Measurements from ENCODE around the gene ERMN.
"Not testable (repeated sequence)": the region's sequence is repeated elsewhere in the genome, so short reads cannot be mapped to it uniquely, and the experiment has no call there.

The ERMN gene, protein sequence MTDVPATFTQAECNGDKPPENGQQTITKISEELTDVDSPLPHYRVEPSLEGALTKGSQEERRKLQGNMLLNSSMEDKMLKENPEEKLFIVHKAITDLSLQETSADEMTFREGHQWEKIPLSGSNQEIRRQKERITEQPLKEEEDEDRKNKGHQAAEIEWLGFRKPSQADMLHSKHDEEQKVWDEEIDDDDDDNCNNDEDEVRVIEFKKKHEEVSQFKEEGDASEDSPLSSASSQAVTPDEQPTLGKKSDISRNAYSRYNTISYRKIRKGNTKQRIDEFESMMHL

DNA sequence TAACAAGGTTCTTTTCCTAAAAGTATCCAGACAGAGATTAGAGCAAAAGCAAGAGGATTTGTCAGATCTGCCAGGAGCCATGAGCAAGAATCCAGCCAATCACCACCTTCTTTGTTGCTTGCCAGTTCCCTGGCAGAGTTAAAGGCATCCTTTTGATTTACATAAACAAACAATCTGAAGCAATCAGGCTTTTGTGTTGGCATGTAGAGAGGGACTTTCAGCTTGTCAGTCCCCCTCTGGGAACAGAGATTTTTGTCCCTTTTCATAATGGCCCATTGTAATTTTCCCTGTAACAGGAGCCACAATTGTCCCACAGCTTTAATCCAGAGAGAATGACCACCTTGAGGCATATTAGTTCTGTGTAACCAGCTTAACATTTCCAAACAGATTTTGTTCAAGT is at the start of gene ERMN:
TSS of gene ERMN (minus strand) at position 39 of the 400 bp plus-strand sequence. CDS start 182 bp downstream, outside the sequence.
- no peak for DNase-seq

DNA sequence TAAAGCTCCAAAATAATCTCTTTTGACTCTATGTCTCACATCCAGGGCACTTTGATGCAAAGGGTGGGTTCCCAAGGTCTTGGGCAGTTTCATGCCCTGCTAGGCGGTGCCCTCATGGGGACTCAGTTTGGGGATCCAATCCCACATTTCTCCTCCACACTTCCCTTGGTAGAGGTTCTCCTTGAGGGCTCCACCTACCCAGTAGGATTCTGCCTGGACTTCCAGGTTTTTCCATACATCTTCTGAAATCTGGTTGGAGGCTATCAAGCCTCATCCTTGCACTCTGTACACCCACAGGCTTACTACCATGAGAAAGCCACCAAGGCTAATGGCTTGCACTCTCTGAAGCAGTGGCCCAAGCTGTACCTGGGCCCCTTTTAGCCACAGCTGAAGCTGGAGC is 49.8 kb upstream of the ERMN start:
- no peak for DNase-seq

DNA sequence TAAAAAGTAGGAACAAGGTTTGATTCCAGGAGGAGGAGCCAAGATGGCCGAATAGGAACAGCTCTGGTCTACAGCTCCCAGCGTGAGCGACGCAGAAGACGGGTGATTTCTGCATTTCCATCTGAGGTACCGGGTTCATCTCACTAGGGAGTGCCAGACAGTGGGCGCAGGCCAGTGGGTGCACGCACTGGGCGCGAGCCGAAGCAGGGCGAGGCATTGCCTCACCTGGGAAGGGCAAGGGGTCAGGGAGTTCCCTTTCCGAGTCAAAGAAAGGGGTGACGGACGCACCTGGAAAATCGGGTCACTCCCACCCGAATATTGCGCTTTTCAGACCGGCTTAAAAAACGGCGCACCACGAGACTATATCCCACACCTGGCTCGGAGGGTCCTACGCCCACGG is 42.9 kb upstream of the ERMN start:
- DNase-seq: not testable (repeated sequence)

DNA sequence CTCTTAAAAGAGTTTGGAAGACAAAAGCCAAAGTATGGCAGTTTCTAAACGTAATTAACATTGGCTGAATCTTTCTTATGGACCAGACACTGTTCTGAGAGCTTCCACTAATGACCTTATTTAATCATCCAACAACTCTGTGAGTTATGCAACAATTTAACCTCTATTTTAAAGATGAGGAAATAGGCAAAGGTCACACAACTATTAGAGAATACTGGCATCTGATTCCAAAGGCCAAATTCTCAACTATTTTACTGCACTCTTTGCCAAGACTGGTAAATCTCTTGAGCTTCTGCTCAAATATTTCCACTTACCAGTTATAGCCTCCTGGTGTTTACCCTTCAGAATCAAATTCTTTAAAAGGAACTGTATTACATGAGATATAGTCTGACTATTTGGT is 42.1 kb upstream of the ERMN start:
- no peak for DNase-seq

DNA sequence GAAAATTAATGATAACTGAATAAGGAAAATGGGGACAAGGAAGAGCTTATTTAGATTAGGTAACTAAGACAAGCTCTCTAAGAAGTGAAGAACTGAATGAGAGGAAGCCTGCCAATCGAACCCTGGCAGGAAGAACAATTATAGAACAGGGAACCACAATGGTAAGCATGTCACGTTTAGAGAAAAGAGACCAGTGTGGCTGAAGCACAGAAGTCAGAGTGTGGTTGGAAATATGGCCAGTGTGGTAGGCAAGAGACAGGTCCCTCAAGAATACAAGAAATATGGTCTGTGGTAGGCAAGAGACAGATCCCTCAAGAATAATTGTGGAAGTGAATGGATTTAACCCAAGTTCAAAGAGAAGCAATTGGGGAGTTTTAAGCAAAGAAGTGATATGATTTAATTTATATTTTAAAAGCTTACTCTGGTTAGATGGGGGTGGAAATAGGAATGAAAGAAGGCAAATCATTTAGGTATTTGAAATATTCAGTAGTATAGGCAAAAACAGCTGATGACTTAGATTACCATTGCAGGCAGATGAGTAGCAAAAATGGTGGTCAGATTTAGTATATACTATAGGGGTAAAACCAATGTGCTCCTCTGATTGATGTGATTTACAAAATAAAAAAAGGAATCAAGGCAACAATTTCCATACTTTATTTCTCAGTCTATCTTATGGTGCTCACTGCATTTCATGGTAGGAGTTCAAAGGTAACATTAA is 38.8 kb upstream of the ERMN start:
- DNase-seq: no peak

DNA sequence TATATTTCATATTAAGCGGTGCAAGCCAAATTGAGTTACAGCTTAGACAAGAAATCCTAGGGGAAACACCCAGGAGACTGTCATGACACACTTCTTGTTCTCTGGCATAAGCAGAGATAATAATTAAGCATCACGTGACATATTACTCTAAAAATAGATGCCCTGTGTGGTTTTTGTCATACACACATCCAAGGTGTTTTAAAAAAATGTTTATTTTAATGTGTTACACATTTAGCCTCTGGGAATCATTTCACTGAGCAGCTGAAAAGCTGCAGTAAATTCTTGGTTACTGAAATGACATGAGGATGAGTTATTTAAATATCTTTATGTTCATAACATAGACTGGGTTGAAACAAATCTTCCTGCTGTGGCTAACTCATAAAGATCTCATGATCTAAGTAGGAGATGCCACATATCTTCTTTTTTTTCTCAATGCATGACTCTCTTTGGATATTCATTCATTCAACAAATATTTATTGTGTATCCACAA is 38.0 kb upstream of the ERMN start:
- DNase-seq: peak in 1 of 2 donors; percentile 32

DNA sequence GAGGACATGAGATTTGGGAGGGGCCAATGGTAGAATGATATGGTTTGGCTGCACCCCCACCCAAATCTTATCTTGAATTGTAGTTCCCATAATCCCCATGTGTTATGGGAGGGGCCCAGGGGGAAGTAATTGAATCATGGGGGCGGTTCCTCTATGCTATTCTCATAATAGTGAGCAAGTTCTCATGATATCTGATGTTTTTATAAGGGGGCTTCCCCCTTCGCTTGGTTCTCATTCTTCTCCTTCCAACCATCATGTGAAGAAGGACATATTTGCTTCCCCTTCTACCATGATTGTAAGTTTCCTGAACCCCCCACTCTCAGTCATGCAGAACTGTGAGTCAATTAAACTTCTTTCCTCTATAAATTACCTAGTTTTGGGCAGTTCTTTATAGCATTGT is 37.0 kb upstream of the ERMN start:
- DNase-seq: no peak

DNA sequence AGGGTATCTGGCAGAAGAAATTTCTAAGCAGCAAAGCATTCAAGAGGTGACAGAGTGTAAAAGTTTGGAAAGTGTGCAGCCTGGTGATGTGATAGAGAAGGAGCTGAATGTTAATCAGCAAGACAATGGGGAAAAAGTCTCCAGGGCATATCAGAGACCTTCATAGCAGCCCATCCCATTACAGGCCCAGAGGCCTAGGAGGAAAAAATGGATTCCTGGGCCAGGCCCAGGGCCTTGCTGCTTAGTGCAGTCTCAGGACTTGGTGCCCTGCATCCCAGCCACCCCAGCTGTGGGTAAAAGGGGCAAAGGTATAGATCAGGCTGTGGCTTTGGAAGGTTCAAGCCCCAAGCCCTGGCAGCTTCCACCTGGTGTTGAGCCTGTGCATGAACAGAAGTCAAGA is 35.9 kb upstream of the ERMN start:
- no peak for DNase-seq

DNA sequence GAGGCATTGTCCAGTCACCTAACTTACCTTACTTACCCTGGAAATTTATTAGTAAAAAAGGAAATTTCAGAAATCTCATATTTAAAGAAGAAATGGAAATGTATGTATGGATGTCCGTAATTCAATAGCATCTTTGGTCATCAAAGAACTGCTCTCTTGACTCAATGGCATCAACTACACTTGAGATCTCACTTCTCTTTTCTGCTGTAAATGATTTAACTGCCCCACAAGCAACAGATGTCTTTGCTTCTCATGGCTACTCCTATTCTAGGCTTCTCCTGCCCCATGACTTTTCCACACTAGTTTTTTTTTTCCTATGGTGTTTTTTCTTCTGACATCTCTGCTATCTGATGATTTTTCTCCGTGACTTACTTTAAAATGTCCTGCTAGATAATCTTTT is 34.0 kb upstream of the ERMN start:
- DNase-seq: no peak

DNA sequence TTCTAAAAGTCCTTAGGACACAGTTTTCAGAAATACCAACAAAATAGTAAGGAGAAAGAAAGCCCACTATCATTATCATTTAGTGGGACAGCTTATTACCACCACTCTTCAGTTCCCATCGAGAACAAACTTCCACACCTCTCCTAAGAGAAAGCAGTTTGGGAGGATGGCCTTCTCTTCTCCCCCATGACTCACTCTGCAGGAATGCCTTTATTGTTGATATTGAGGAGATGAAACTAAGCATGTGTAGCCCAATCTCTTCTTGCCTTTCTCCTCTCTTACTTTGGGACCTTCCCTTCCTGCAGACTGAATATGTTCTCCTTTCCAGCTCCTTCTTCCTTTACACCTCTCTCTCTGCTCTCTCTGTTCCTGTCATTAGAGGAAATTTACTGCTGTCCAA is 30.0 kb upstream of the ERMN start:
- DNase-seq: no peak

DNA sequence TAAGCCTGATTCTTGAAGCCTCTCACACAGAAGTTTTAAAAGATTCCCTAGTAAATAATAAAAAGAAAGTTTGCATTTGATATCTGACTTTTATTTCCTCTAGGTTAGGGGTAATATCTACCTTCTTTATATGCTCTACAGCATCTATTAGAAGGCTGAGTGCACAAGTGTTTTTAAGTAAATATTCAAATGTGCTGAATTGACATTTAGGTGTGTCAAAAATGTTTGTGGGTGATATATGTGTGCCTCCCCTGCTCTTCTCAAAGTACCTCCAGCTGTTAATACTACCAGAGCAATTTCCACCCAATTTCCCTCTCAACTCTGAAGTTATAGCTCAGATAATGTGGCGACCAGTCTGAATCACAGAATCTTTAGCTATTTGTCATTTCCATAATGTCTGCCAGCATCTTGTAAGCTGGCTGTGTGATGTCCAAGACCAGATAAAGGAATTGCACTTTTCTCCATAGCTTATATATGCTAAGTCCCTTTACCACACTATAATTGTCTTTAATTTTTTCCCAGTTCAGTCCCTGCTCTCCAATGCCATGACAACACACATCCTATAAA is 24.4 kb upstream of the ERMN start:
- no peak for DNase-seq

DNA sequence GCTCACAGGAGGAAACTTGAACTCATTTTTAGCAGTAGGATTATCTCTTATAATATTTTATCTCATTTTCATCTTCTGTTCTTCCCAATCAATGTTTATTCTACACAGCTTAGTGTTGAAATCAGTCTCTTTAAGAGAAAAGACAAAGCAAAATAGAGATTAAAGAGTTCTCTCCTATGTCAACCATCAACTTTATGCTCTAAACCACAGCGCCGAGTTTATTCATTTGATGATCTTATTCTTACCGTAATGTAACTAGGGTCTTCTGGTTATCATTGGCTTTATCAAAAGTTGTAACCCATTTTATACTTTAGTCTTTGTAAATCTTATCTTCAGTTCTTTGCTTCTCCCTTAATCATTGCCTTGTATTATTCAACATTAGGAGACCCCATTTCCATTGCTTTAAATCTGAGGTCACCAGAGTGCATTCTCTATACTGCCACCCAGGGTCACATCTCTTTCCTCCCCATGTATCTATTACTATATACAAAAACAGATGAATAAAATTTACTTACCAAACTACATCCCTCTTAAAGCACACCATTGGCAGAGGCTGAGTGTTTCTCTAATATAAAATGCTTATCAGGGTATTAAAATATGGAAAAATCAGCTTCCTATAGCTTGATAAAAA is 22.8 kb upstream of the ERMN start:
- no peak for DNase-seq

DNA sequence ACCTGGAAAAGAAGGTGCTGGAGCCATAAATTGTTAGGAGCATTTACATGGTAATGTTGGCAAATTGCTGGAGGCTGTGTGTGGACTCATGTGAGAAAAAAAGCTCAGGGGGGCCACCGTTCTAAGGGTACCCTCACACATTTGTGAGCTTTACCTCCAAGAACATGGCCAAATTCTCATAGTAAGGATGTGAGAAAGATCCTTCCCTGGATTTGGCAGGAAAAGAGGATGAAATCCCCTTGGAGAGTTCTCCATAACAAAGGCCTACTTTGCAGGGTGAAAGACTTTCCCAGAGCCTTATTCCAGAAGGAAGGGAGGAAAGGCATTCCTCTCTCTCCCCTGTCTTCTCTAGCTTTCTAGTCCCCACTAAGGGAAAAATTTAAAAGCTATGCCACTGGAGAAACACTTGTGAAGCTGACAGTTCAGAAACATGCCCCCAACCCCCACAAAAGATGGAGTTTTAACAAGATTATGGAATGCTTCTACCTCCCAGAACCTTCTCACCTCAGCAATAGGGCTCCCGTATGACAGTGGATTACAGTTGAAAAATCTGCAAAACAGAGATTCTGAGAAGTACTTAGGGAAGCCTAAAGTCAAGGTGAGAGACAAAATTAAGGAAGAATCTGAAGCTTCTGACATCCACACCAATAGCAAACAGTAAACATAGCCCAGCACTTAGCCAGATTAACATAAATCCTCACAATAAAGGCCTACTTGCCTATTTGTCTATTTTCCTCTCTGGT is 20.2 kb upstream of the ERMN start:
- DNase-seq: no peak

DNA sequence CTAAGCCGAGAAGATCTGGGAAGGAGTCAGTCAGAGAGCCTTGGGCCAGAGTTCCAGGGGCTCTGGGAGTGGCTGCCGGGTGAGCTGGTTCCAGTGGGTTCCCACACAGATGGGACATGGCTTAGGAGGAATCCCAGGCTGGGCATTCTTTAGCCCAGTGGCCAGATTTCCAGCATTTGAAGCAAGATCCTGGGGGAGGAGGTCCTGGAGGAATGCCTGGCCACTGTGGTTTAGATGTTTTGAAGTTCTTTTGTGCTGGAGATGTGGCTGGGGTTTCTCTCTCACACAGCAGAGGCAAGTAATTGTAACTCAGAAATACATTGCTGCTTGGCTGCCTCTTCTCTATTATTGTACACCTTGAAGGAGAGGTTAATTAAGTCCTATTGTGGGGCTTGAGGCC is 15.8 kb upstream of the ERMN start:
- DNase-seq: not testable (repeated sequence)

DNA sequence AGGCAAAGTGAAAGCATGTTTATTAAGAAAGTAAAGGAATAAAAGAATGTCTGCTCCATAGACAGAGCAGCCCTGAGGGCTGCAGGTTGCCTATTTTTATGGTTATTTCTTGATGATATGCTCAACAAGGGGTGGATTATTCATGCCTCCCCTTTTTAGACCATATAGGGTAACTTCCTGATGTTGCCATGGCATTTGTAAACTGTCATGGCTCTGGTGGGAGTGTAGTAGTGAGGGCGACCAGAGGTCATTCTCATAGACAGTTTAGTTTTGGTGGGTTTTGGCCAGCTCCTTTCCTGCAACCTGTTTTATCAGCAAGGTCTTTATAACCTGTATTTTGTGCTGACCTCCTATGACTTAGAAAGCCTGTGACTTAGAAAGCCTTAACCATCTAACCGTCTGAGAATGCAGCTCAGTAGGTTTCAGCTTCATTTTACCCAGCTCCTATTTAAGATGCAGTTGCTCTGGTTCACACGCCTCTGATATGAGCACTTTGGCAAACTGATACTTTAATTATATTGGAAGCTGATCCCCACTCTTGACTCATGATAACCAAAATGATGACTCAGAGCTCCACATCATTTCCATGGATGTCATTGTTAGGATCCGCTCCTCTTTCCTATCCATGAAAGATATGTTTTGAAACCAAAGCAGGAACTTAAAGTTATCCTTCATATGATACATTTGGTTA is 14.5 kb upstream of the ERMN start:
- DNase-seq: no peak

DNA sequence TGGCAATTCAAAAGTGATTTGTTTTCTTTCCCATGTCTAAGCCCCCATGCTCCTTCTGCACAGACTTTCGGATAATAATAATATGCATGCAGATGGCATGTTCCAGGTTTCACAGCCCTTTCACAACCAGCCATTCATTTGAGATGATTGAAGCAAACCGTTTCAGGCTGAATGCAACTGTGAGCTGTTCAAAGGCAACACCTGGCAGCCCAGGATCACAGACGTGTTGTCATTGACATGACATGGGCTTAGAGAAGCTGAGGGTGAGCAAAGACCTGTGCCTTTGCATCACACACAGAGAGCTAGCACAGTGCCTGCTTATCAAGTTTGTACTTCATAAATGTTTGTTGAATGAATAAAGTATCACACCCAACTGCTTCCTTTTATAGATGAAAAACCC is 12.4 kb upstream of the ERMN start:
- no peak for DNase-seq

DNA sequence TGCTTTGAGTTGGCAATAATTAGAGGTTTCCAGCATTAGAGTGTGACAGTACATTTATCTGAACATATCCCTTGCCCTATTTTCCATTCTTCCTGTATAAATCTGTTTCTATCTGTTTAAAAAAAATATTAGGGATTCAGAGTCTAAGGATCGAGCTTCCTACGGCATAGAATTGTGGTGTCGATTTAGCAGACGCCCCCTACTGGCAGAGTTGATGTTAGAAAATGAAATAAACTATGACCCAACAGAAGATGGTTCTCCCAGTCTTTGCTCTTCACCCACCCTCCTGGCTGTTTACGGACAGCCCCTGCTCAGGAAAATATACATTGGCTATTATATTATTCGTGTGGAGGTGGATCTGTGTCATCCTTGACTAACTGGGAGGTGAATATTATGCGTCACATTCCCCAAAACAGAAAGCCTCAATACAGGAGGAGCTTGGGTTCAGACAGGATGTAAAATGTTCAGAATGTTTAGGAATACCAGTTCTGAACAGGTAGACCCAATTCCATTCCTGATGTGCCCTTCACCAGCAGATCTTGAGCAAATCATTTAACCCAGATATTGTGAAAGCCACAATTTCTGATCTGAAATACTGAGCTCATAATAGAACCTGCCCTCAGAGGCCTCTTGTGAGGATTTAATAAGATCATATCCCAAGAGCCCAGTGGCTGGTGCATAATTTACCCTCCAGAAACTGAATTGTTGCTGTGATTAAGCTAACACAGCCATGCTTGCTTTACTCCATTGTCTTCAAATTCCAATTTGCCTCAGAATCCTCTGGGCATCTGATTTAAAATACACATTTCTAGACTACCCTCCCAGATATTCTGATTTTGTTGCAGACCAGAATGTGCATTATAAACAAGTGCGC is 10.8 kb upstream of the ERMN start:
- DNase-seq: peak; percentile 21 to 67

DNA sequence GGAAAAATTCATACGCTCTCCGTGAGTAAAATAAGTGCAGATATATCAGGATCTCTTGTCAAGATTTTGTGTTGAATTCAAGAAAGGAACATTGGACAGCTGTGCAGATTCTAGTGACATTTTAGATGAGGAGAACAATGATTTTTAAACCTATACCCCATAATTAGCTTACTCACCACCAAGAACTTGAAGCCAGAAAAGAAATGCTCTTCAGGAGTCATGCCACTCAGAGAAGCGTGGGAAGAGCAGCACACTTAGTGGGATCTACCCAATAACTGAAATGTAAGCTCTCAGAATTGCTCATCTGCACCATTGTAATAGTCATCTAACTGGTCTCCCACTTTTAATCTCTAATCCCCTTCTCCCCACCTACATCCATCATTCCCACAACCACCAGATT is 9.2 kb upstream of the ERMN start:
- DNase-seq: no peak

DNA sequence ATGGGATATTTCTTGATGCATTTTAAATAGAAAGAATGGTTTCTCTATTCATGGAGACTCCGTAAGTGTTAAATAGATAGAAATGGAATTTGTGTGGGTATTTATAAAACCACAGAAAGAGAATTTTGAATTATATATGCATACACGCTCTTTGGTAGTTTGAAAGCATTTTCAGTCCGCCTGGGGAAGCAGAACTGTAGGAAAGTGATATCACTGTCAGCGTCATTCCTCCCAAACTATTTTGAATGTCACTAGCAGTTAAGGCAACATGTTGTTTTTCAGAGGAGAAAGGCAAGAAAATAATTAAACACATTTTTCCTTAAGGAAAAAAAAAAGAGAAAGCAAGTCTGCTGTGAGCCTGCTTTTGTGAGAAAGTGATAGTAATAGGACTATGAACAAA is 8.7 kb upstream of the ERMN start:
- no peak for DNase-seq

DNA sequence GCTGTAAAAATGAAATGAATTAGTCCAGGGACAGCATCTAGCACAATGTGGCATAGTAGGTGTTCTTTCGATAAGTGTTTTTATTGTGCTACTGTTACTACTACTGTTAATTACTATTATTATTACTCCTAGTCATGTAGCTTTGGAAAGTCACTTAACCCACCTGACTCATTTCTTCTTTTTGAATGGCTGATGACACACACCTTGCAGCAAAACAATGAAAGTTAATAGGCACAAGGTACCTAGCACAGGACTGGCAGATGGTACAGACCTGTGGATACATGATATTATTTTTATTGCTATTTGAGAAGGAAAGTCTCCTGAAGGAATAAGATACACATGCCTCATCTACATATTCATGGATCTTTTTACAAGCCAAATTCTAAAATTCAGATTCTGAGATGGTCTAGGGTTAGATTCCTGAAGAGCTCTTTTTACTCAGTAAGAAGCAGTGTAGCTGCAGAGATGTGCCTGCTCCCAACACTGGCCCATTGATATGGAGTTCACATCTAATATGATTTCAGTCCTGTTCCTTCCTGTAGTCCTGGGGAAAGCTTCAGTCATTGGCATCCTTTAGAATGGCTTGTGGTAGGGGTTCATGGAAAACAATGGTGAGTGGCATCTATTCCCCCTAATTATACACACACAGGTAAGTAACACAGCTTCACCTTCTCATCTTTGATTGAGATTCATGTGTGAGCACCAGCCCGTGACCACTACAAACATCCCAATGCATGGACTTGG is 7.9 kb upstream of the ERMN start:
- no peak for DNase-seq

DNA sequence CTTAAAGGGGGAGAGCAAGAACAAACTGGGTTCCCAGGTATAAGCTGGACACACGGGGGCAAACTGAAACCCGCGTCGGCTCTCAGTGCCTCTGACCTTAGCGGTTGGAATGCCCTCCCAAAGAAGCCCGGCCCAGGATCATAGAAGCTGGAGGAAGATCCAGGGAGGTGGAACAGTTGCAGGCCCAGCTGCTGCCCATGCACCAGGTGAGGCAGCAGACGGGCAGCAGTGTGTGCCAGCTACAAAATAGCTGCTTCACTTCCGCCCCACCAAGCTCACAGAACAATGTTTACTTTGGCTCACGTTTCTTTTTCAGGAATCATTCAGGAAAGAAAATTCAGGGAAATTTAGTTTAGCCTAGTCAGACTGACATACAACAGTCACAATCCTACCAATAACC is 3.9 kb upstream of the ERMN start:
- no peak for DNase-seq

All from CD4-positive, alpha-beta T cell treated with Interleukin-4 for 1 hour (primary cell).